GM18951 (cell line): ENCODE data around the gene ACTL6A.

Source experiments
- POLR2A ChIP-seq: IDR thresholded peaks from 4 replicates; pipeline ENCODE4 v1.6.1; 2011; ENCODE audit warnings: mild to moderate bottlenecking; ENCODE audit not compliant: insufficient read length, insufficient read depth; ENCODE audit errors: extremely low read depth
- in situ Hi-C: fragments of 300-500 bp; cut with MboI; formaldehyde crosslinking; loops from one replicate; pipeline ENCODE4 v1.12.0; 2022; ENCODE audit warnings: low sequenced_read_pairs, mixed read lengths, inconsistent platforms; ENCODE audit not compliant: unreplicated experiment

Gene ACTL6A

DNA sequence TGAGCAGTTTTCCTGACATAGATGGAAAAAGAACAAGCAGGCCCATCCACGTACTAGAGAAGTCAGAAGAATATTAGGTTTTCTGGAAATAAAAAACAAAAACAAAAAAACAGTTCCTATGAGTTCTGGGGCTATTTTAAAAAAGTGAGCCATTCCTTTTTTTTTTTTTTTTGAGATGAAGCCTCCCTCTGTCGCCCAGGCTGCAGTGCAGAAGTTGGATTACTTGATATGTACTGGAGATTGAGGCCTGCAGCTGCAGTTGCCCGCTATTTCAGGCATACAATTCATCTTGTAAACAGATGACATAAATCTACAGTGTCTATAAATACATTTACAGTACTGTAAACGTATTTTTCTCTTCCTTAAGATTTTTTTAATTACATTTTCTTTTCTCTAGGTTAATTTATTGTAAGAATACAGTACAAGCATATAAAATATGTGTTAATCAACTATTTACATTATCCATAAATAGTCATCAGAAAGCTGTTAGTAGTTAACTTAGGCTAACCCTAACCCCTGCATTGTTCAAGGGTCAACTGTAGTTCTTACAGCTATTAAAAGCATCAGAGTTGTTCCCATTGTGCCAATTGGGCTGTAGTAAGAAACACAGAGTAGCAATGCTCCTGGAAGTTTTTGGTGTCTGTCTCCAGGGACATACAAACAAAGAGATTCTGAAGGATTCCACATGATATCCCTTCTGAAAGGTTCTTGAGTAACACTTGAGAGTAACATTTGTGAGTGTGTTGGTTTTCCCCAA, 11.2 kb upstream of the ACTL6A start:
- in situ Hi-C loops, result loop anchor here (25.0 kb wide), 1 partner anchor 539 kb away; no protein-coding TSS in a partner anchor
- no peak for TF ChIP-seq POLR2A

DNA sequence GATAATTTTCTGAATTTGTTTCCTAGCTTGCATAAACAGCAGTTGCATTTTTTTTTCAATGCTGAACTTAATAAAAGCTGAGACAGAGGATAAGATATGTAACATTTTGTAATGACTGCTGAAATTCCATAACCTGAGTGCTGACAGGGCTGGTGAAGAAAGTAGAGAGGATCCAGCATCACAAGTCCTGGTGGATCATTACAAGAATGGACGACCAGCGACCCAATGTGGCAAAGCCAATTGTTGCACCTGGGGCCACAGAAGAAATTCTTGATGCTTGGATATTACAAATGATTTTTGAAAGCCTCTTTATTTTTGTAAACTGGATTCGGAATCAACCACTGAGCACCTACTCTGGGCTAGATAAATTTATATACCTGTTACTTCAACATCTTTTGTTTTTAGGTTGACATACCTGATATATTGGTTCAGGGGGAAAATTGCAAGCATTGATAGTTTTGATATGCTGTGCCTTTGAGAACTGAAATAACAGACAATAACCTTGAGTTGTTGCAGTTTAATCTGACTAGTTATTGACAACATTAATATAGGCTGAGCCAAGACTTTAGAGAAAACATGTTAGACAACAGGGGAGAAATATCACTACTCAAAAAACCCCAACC, 3.9 kb upstream of the ACTL6A start:
- in situ Hi-C loops, result loop anchor here (25.0 kb wide), 1 partner anchor 547 kb away; no protein-coding TSS in a partner anchor
- no peak for TF ChIP-seq POLR2A

DNA sequence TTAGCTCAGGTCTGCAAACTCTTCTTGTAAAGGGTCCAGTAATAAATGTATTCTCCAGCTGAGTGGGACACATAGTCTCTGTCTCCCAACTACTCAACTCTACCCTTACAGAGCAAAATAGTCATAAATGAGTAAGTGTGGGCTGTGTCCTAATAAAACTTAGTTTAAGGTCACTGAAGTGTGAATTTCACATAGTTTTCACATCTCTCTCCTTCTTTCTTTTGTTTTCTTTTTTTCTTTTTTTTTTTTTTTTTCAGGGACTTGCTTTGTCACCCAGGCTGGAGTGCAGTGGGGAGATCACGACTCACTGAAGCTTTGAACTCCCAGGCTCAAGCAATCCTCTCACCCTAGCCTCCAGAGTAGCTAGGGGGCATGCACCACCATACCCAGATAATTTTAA, 1.9 kb upstream of the ACTL6A start:
- TF ChIP-seq POLR2A, result no peak
- in situ Hi-C loops, result loop anchor here (25.0 kb wide), 1 partner anchor 548 kb away; no protein-coding TSS in a partner anchor

DNA sequence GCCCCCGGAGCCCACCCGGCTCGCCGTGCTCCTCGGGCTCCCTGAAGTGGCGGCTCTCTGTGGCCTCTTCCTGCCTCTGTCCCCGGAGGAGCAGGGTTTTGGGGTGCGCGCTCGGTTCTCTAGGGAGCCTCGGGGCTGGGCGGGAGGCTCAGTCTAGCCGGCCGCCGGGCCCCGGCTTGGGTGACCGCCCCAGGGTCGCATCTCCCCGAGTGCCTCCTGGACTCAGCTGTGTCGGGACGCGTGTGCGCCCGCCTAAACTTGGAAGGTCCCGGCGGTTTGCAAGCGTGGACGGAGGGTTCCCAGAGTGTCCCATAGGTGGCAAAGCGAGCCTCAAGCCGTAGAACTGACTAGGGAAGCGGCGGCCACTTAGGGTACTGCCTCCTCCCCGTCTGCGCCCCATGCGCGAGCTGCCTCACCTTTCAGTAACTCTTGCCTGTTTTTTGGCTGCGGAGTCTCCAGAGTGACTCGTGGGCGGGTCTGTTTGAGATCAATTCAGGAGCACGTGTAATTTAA, 601 bp downstream of the ACTL6A start:
- TF ChIP-seq POLR2A, result no peak
- in situ Hi-C loops, result loop anchor here (25.0 kb wide), 1 partner anchor 551 kb away; no protein-coding TSS in a partner anchor

DNA sequence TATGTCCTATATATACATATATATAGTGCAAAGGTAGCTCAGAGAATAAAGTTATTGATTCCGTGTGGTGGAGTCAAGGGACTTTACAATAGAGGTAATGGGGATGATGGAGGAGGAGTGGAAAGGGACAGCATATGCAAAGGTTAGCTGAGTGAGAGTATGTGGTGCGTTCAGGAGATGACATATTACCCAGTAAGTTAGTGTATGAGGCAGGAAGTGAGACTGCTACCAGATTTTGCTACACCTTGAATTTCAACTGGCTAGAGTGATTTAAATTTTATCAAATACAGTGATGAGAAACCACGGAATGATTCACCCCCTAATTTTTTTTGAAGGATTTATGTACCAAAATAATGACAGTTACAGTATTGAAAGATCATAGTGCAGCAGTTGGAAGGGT, 2.8 kb downstream of the ACTL6A start:
- in situ Hi-C loops, result loop anchor here (25.0 kb wide), 1 partner anchor 553 kb away; no protein-coding TSS in a partner anchor

DNA sequence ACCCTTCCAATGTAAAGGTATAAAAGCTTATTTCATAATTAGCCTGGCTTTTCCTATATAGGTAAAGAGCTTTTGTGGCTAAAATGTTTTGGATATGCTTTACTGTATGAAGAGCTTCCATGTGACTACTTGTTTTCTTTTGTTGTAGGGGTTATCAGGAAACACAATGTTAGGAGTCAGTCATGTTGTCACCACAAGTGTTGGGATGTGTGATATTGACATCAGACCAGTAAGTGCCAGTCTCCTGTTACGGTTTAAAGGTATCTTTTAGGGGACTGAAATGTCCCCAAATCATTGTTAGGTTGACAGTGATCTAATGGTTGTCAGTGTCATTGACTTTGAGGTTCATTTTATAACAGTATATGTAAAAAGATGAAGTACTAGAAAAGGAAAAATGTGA, 18.3 kb downstream of the ACTL6A start:
- in situ Hi-C loops, result no loop called here
- no peak for TF ChIP-seq POLR2A

More for the DNA sequence above, 2.8 kb downstream of the ACTL6A start:
- no peak for TF ChIP-seq POLR2A

DNA sequence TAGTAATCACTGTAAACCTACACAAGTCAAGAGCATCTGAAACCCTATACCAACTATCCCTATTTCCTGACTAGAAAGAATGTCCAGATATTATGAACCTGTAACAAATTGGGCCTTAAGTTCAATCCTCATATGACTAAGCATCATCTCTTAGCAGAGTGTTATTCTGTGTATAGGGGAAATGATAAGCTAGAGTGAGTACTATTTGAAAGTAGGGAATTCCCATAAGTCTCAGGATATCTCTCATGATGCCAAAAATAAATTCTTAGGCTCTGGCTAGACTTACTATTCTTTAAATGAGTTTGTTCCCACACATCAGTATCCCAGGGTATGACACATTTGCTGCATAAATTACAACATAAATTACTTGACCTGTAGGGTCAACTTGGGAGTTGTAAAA, 26.4 kb downstream of the ACTL6A start:
- in situ Hi-C loops, result no loop called here
- no peak for TF ChIP-seq POLR2A

DNA sequence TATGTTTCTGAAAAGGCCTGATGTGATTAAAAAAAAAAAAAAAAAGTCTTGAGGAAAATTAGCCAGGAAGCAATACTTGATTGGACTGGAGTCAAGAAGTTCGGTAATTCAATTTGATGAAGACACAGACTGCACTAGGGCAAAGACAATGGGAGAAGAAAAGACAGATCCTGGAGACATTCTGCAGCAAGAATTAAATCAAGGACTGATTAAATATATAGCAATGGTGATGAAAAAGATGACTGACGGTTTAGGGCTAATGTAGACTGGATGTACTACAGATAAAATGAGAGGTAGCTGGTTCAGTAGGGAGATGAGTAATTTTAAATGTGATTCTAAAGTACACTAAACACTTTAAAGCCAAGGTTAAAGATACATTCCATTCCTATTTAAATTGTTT, 27.9 kb downstream of the ACTL6A start:
- no peak for TF ChIP-seq POLR2A
- in situ Hi-C loops, result no loop called here

DNA sequence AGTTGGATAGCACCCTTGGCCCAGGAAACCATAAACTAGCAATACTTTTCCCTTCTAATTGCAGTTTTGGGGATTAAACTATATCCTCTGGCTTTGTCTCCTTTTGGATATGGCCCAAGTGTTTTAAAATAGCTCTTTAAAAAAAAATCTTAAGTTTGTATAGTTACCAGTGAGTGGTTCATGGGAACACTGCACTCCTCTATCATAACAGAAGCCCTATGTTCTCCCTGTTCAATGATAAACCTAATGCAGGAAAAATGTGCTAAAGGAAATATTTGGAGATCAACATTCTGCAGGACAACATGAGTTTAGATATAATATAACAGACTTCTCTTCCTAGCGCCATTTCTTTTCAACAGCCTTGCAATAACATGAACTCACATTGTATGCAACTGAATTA, 28.6 kb downstream of the ACTL6A start:
- in situ Hi-C loops, result no loop called here
- no peak for TF ChIP-seq POLR2A

DNA sequence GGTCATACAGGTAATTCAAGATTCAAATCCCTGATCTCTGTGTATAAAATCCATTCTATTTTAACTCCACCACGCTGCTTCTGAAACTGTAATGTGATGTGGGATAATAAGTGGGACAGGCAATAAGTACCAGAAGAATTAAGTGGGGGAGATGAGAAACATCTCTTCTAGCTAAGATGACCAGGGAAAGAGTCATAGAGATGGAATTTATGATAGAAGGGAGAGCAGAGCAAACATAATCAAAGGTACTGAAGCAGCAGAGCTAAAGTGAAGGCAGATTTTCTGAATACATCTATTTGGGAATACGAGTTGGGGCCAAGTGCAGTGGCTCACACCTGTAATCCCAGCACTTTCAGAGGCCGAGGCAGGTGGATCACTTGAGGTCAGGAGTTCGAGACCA, 36.8 kb downstream of the ACTL6A start:
- TF ChIP-seq POLR2A, result no peak
- in situ Hi-C loops, result no loop called here

DNA sequence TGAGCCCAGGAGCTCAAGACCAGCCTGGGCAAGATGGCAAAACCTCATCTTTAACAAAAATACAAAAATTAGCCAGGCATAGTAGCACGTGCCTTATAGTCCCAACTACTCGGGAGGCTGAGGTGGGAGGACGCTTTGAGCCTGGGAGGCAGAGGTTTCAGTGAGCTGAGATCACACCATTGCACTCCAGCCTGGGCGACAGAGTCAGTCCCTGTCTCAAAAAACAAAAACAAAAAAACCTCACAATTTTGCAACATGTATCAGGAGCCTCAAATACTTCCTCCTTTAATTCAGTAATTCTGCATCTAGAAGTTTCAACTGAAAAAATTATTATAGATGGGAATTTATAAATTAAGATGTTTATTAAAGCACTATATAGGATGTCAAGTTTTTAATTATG, 40.6 kb downstream of the ACTL6A start:
- TF ChIP-seq POLR2A, result no peak
- in situ Hi-C loops, result no loop called here

DNA sequence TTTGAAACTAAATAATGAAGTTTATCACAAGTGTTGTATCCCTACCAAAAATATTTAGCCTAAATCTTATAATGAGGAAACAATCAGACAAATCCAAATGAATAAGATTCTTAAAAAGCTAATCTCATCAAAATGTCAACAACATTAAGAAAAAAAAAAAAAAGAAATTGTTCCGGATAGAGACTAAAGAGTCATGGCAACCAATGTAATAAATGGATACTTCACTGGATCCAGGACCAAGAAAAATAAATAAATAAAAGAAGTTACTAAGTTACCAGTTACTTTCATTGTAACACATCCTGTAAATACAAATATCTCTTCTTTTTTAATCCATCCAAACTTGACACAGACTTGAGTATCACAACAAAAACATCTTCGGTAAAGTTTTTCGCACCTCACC, 41.1 kb downstream of the ACTL6A start:
- in situ Hi-C loops, result no loop called here
- no peak for TF ChIP-seq POLR2A

DNA sequence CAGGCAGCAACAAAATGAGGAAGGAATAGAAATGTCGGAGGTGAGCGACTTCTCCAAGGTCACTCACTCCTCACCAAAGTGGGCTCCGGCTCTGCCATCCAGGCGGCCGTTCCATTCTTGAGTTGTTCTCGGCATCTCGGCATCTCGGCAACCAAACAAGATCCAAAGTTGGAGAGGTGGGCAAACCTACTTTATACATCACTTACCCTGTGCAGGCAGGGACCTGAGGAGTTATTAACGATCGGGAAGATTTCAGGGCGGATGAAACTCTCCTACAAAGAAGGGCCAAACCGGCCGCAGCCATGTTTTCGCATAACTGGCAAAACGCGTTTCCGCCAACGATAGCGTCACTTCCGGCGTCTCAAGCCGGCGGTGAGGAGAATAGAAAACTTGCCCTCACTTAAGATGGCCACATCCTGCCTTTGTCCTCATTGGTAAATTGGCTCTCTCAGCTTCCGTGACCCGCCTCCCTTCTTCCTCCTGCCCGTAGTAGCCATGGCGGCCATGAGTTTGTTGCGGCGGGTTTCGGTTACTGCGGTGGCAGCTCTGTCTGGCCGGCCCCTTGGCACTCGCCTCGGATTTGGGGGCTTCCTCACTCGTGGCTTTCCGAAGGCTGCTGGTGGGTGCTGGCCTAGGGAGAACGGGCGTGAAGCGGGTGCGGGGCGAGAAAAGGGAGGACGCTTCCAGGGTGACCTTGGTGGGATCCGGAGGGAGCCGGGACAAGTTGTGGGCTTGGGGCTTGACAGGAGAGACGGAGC, 41.8 kb downstream of the ACTL6A start, which contains the start of the genes MRPL47 and NDUFB5:
Gene MRPL47 (minus strand): TSS at position 318 of the 758 bp plus-strand sequence. CDS start 14 bp downstream, at position 304.
Gene NDUFB5 (plus strand): TSS at position 474 of the 758 bp plus-strand sequence. CDS start 22 bp downstream, at position 496.
- in situ Hi-C loops, result no loop called here
- peak; percentile 84 for TF ChIP-seq POLR2A
